Spleen (tissue), 11 donors: ENCODE measurements around the gene PNMA6E. TPM values are rescaled to one million over a fixed set of nuclear protein-coding genes. Genes with fewer than 3 reads are reported as not detected.
"Not testable (repeated sequence)": the region's sequence is repeated elsewhere in the genome, so short reads cannot be mapped to it uniquely, and the experiment has no call there.

Experiments used
- DNase-seq: peaks from one replicate; pipeline ENCODE4 v3.0.0-alpha.2; 2020
- H3K27ac ChIP-seq, 8 donors: fragments of 200-600 bp; sonication (generic) in 7 of 8; 1 replicate in 4 of 8; 2 replicates in 4 of 8; pipeline versions ENCODE4 v1.5.0 to v1.8.0; 2016 to 2021; ENCODE audit warnings: inconsistent platforms in 4 of 8, mild to moderate bottlenecking in 4 of 8, moderate library complexity in 1 of 8
- H3K27me3 ChIP-seq, 7 donors: fragments of 200-600 bp; sonication (generic) in 6 of 7; replicated peaks in 1 of 7; 1 replicate in 4 of 7; 2 replicates in 3 of 7; pipeline versions ENCODE4 v1.5.0 to v1.8.0; 2016 to 2021; ENCODE audit warnings: inconsistent platforms in 3 of 7, mild to moderate bottlenecking in 1 of 7
- H3K36me3 ChIP-seq, 6 donors: fragments of 200-600 bp; sonication (generic) in 5 of 6; 1 replicate in 4 of 6; 2 replicates in 2 of 6; pipeline versions ENCODE4 v1.5.0 to v1.8.0; 2016 to 2021; ENCODE audit warnings: inconsistent platforms in 2 of 6
- H3K4me1 ChIP-seq, 6 donors: fragments of 200-600 bp; sonication (generic) in 5 of 6; 1 replicate in 3 of 6; 2 replicates in 3 of 6; pipeline versions ENCODE4 v1.5.0 to v1.8.0; 2016 to 2021; ENCODE audit warnings: inconsistent platforms in 3 of 6
- H3K4me3 ChIP-seq, 8 donors: fragments of 200-600 bp; sonication (generic) in 7 of 8; 1 replicate in 4 of 8; 2 replicates in 4 of 8; pipeline versions ENCODE4 v1.5.0 to v1.8.0; 2016 to 2021; ENCODE audit warnings: inconsistent platforms in 4 of 8, mild to moderate bottlenecking in 4 of 8, moderate library complexity in 2 of 8
- H3K9me3 ChIP-seq, 8 donors: fragments of 200-600 bp; sonication (generic) in 7 of 8; 1 replicate in 4 of 8; 2 replicates in 4 of 8; pipeline versions ENCODE4 v1.5.0 to v1.8.0; 2016 to 2021; ENCODE audit warnings: inconsistent platforms in 4 of 8
- POLR2A ChIP-seq, 3 donors: fragments of 450-650 bp; IDR thresholded peaks; one replicate each; pipeline ENCODE4 v1.5.1; 2017; ENCODE audit warnings: antibody characterized with exemption in 3 of 3, mild to moderate bottlenecking in 1 of 3
- POLR2AphosphoS5 ChIP-seq, 3 donors: sonication (generic); formaldehyde crosslinking; IDR thresholded peaks; one replicate each; pipeline ENCODE4 v1.5.1; 2017; ENCODE audit warnings: antibody characterized with exemption in 3 of 3
- WGBS, 5 donors: extraction: QIAGEN DNeasy Blood & Tissue Kit in 3 of 5; methylation state at CpG; one replicate each; pipeline versions ENCODE4 v1.1.5 to v1.1.7; 2013 to 2018; 5-methylcytosine and 5-hydroxymethylcytosine counted together
- intact Hi-C: fragments of 100-400 bp; cut with DNase I; formaldehyde crosslinking; loops from one replicate; pipeline ENCODE4 v1.15.0; 2023; ENCODE audit warnings: low total_unique reads
- polyA plus RNA-seq, 3 donors: library from polyadenylated mRNA; stranded (reverse); fragments of 200-250 nt; gene quantifications; one replicate each; pipeline ENCODE4 v1.2.1, GENCODE V29; 2013
- total RNA-seq, 7 donors: library from RNA; depleted of rRNA in 3 of 7; stranded (reverse); fragments of >200 nt in 3 of 7; fragmentation: NEBNext Ultra II Directional in 4 of 7; extraction: Animal tissue kit (Norgen Biotek cat#: 25700) in 4 of 7; gene quantifications; one replicate each; pipeline versions ENCODE4 v1.1.0 to v1.2.1, GENCODE V29; 2016 to 2021
- TF ChIP-seq, protein P1 (sequence below), 11 experiments: fragments of 200-600 bp in 7 of 11; fragments of 450-650 bp in 4 of 11; sonication (generic) in 4 of 11; IDR thresholded peaks in 8 of 11; conservative IDR thresholded peaks in 3 of 11; 1 replicate in 7 of 11; 2 replicates in 4 of 11; pipeline versions ENCODE4 v1.4.0 to v1.8.0; 2016 to 2021; ENCODE audit warnings: antibody characterized with exemption in 11 of 11, inconsistent platforms in 4 of 11, mild to moderate bottlenecking in 1 of 11
- donor health status: healthy with polysubstance abuse.
- donor health status: DM: no; HTN: no; CAD: no; lungs with moderate emphysema.
- donor health status: DM: no; HTN: no; CAD: no.
- donor health status: Bipolar disorder and iron deficiency.
- donor health status: healthy.
- donor health status: DM: no; HTN: no; CAD: no.
- donor health status: DM: yes; HTN: yes; CAD: no.

PNMA6E gene
- total and polyA plus RNA-seq, 10 donors: not detected

DNA sequence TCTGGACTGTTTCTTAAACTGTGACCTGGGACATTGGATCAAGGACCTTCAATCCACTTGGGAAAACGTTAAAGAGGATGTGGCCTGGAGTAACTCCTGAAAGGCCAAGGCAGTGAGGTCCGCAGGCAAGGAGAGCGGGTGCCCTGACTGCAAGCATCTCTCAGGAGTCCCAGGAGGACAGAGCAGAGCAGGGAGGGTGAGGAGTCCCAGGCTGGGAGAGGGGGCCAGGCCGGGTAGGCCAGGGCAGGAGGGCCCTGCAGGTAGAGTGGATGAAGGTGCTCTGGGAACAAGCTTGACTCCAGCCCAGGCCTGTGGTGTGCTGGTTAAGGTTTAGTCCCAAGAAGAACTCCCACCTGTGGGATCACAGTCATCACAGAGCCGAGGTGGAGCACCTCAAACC, 13.8 kb downstream of the PNMA6E start:
- WGBS, 5 donors: 69 to 81% (median 76%) methylated on average over 5 of the region's 5 CpGs
- Histone ChIP-seq H3K4me3 (no peak overlapping the region), H3K36me3 (no peaks in the 10 kb centered on the region), H3K4me1 (no peaks in the 10 kb centered on the region), H3K27ac (no peak overlapping the region), H3K9me3 (no peaks in the 10 kb centered on the region), H3K27me3 (no peaks in the 10 kb centered on the region)
- intact Hi-C loops: no loop called here
- DNase-seq: peak; percentile 56
- TF ChIP-seq POLR2A (IDR thresholded peaks at IDR 0.05) (no peak), POLR2AphosphoS5 (IDR thresholded peaks at IDR 0.05) (no peak)

DNA sequence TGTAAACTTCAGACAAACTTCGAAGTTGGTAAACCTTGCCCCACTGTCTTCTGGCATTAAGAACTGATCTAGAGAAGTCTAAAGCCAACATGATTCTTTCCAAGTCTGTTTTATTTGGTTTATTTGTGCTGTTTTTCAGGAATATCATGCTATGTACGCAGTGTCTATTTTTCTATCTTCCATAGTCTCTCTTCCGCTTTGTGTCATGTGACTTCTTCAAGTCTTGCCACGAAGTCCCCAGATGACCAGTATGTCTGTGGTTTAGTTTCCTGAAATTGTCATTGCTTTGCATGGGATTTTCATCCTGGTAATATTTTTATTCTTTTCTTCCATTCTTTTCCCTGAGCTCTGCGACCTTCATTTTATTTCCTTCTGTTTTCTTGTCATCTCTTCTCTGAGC, 15.1 kb downstream of the PNMA6E start:
- intact Hi-C loops: no loop called here
- 68 to 77% (median 72%) methylated on average over 5 of the region's 5 CpGs for WGBS, 5 donors
- no peak overlapping the region for H3K27ac ChIP-seq
- no peaks in the 10 kb centered on the region for H3K4me1 ChIP-seq
- DNase-seq: no peak
- H3K4me3 ChIP-seq: no peak overlapping the region
- H3K36me3 ChIP-seq: no peaks in the 10 kb centered on the region
- H3K9me3 ChIP-seq: no peaks in the 10 kb centered on the region
- no peaks in the 10 kb centered on the region for H3K27me3 ChIP-seq
- TF ChIP-seq POLR2AphosphoS5 (IDR thresholded peaks at IDR 0.05): no peak
- TF ChIP-seq, protein P1, sequence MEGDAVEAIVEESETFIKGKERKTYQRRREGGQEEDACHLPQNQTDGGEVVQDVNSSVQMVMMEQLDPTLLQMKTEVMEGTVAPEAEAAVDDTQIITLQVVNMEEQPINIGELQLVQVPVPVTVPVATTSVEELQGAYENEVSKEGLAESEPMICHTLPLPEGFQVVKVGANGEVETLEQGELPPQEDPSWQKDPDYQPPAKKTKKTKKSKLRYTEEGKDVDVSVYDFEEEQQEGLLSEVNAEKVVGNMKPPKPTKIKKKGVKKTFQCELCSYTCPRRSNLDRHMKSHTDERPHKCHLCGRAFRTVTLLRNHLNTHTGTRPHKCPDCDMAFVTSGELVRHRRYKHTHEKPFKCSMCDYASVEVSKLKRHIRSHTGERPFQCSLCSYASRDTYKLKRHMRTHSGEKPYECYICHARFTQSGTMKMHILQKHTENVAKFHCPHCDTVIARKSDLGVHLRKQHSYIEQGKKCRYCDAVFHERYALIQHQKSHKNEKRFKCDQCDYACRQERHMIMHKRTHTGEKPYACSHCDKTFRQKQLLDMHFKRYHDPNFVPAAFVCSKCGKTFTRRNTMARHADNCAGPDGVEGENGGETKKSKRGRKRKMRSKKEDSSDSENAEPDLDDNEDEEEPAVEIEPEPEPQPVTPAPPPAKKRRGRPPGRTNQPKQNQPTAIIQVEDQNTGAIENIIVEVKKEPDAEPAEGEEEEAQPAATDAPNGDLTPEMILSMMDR (IDR thresholded peaks at IDR 0.05 in 8 of 11, conservative IDR thresholded peaks at IDR 0.05 in 3 of 11): no peak
- no peak for TF ChIP-seq POLR2A (IDR thresholded peaks at IDR 0.05)

DNA sequence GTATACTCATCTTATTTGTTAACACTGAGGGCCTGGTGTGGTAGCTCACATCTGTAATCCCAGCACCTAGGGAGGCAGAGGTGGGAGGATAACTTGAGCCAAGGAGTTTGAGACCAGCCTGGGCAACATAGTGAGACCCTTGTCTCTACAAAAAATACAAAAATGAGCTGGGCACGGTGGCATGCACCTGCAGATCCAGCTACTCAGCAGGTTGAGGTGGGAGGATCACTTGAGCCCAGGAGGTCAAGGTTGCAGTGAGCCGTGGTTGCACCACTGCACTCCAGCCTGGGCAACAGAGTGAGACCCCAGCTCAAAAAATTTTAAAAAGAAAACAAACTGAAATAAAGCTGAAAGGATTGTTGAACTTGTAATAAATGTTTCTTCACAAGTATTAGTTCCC, 16.2 kb downstream of the PNMA6E start:
- WGBS, 5 donors: 66 to 88% (median 80%) methylated on average over 2 of the region's 2 CpGs
- H3K36me3 ChIP-seq, intact Hi-C loops: not testable (repeated sequence)

DNA sequence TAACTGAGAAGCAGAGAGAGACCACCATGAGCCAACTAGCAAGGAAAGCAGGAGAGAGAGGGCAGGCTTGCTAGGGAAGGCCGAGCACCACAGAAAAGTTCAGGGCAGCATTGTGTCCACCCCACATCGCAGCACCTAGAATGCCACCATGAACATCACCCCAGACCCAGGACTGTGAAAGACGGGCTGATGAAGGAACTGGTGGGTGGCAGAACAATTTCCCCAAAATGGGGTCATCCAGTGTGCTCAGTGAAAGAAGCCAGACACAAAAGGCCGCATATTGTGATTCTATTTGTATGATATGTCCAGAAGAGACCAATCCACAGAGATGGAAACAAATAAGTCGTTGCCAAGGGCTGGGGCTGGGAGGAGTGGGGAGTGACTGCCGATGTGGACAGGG, 16.8 kb downstream of the PNMA6E start:
- no peak for DNase-seq
- no peak overlapping the region for H3K27ac ChIP-seq
- intact Hi-C loops: no loop called here
- WGBS, 5 donors: 85 to 94% (median 89%) methylated on average over 6 of the region's 6 CpGs
- H3K27me3 ChIP-seq: no peaks in the 10 kb centered on the region
- H3K4me1 ChIP-seq: no peaks in the 10 kb centered on the region
- no peaks in the 10 kb centered on the region for H3K9me3 ChIP-seq
- no peak for TF ChIP-seq POLR2A (IDR thresholded peaks at IDR 0.05)
- TF ChIP-seq, protein P1 (IDR thresholded peaks at IDR 0.05 in 8 of 11, conservative IDR thresholded peaks at IDR 0.05 in 3 of 11): no peak
- TF ChIP-seq POLR2AphosphoS5 (IDR thresholded peaks at IDR 0.05): no peak
- H3K36me3 ChIP-seq: no peaks in the 10 kb centered on the region
- H3K4me3 ChIP-seq: no peak overlapping the region

More for the DNA sequence above, 16.2 kb downstream of the PNMA6E start:
- not testable (repeated sequence) for H3K27ac ChIP-seq, H3K4me1 ChIP-seq, H3K9me3 ChIP-seq, H3K4me3 ChIP-seq, H3K27me3 ChIP-seq, DNase-seq

DNA sequence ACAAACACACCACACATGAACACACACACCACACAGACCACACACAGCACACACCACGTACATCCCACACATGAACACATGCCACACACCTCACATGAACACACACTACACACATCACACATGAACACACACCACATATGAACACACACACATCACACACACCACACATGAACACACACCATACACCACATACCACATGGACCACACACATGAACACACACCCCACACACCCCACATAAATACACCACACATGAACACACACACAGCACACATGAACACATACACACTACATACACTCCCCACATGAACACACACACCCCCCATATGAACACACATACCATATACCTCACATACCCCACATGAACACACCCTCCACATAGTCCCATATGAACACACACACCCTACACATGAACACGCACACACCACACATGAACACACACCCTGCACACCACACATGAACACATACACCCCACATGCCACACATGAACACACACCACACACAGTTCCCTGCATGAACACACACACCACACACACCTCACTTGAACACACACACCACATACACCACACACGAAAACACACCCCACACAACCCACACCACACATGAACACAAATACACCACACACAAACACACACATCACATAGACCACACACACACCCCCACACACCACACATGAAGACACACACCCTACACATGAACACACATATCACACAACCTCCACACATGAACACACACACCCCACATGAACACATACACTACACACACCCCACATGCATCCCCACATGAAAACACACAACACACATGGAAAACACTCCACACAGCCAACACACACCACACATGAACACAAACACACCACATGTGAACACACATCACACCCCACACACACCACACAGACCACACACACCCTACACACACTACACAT, 18.3 kb downstream of the PNMA6E start:
- H3K27me3 ChIP-seq: no peaks in the 10 kb centered on the region
- intact Hi-C loops: no loop called here
- TF ChIP-seq POLR2A (IDR thresholded peaks at IDR 0.05) (no peak), POLR2AphosphoS5 (IDR thresholded peaks at IDR 0.05) (no peak)
- TF ChIP-seq, protein P1 (IDR thresholded peaks at IDR 0.05 in 8 of 11, conservative IDR thresholded peaks at IDR 0.05 in 3 of 11): peak in 1 of 11 experiments; percentile 2
- no peaks in the 10 kb centered on the region for H3K36me3 ChIP-seq
- 84 to 94% (median 88%) methylated on average over 3 of the region's 3 CpGs for WGBS, 5 donors
- no peaks in the 10 kb centered on the region for H3K9me3 ChIP-seq
- H3K4me1 ChIP-seq: no peaks in the 10 kb centered on the region
- peak overlapping the region in 2 of 8 donors; percentile 66 to 67 for H3K27ac ChIP-seq
- H3K4me3 ChIP-seq: no peak overlapping the region
- DNase-seq: no peak
